ENCODE measurements around the gene ADORA1.

ADORA1 gene
- 0 to 0.28 reads per million in 2 donors for total RNA-seq

GRCh38 chr1:203127666-203128430 lies at the start of gene ADORA1:
Gene ADORA1, plus strand, starts transcription at chr1:203127726. Its CDS starts 1,116 bp downstream, at chr1:203128842.
- DNase-seq, result no peak

- no peak for DNase-seq
Measured at GRCh38 chr1:203077956-203078355, 49.6 kb upstream of the ADORA1 start.

GRCh38 chr1:203078478-203078877 lies 49.0 kb upstream of the ADORA1 start:
- DNase-seq, result no peak

- no peak for DNase-seq
Measured at GRCh38 chr1:203080456-203080855, 47.1 kb upstream of the ADORA1 start.

- no peak for DNase-seq
Measured at GRCh38 chr1:203081465-203082230, 45.9 kb upstream of the ADORA1 start.

GRCh38 chr1:203082231-203082505 lies 45.4 kb upstream of the ADORA1 start:
- no peak for DNase-seq

- DNase-seq, result no peak
Measured at GRCh38 chr1:203082571-203083462, 44.7 kb upstream of the ADORA1 start.

GRCh38 chr1:203083463-203083921 lies 44.0 kb upstream of the ADORA1 start:
- no peak for DNase-seq

- DNase-seq, result no peak
Measured at GRCh38 chr1:203084588-203085527, 42.7 kb upstream of the ADORA1 start.

GRCh38 chr1:203085528-203086406 lies 41.8 kb upstream of the ADORA1 start, which contains the start of gene MYOG:
Gene MYOG, minus strand, starts transcription at chr1:203086012. Its CDS starts 51 bp downstream, at chr1:203085961.
- DNase-seq, result no peak

GRCh38 chr1:203086992-203087763 lies 40.3 kb upstream of the ADORA1 start:
- DNase-seq, result no peak

GRCh38 chr1:203088441-203088840 lies 39.1 kb upstream of the ADORA1 start:
- DNase-seq, result no peak

- no peak for DNase-seq
Measured at GRCh38 chr1:203089001-203089650, 38.4 kb upstream of the ADORA1 start.

- DNase-seq, result no peak
Measured at GRCh38 chr1:203089651-203090045, 37.9 kb upstream of the ADORA1 start.

- DNase-seq, result no peak
Measured at GRCh38 chr1:203090421-203091198, 36.9 kb upstream of the ADORA1 start.

- no peak for DNase-seq
Measured at GRCh38 chr1:203091199-203091477, 36.4 kb upstream of the ADORA1 start.

GRCh38 chr1:203091761-203092330 lies 35.7 kb upstream of the ADORA1 start:
- DNase-seq, result no peak

- DNase-seq, result no peak
Measured at GRCh38 chr1:203093754-203094410, 33.6 kb upstream of the ADORA1 start.

Data from T-helper 9 cell (primary cell).